Spleen (tissue), 11 donors: ENCODE measurements around the gene GAB2. TPM values are rescaled to one million over a fixed set of nuclear protein-coding genes. Genes with fewer than 3 reads are reported as not detected.

ENCODE experiments used
- DNase-seq: peaks from one replicate; pipeline ENCODE4 v3.0.0-alpha.2; 2020
- H3K27ac ChIP-seq, 8 donors: fragments of 200-600 bp; sonication (generic) in 7 of 8; 1 replicate in 4 of 8; 2 replicates in 4 of 8; pipeline versions ENCODE4 v1.5.0 to v1.8.0; 2016 to 2021; ENCODE audit warnings: inconsistent platforms in 4 of 8, mild to moderate bottlenecking in 4 of 8, moderate library complexity in 1 of 8
- H3K27me3 ChIP-seq, 7 donors: fragments of 200-600 bp; sonication (generic) in 6 of 7; replicated peaks in 1 of 7; 1 replicate in 4 of 7; 2 replicates in 3 of 7; pipeline versions ENCODE4 v1.5.0 to v1.8.0; 2016 to 2021; ENCODE audit warnings: inconsistent platforms in 3 of 7, mild to moderate bottlenecking in 1 of 7
- H3K36me3 ChIP-seq, 6 donors: fragments of 200-600 bp; sonication (generic) in 5 of 6; 1 replicate in 4 of 6; 2 replicates in 2 of 6; pipeline versions ENCODE4 v1.5.0 to v1.8.0; 2016 to 2021; ENCODE audit warnings: inconsistent platforms in 2 of 6
- H3K4me1 ChIP-seq, 6 donors: fragments of 200-600 bp; sonication (generic) in 5 of 6; 1 replicate in 3 of 6; 2 replicates in 3 of 6; pipeline versions ENCODE4 v1.5.0 to v1.8.0; 2016 to 2021; ENCODE audit warnings: inconsistent platforms in 3 of 6
- H3K4me3 ChIP-seq, 8 donors: fragments of 200-600 bp; sonication (generic) in 7 of 8; 1 replicate in 4 of 8; 2 replicates in 4 of 8; pipeline versions ENCODE4 v1.5.0 to v1.8.0; 2016 to 2021; ENCODE audit warnings: inconsistent platforms in 4 of 8, mild to moderate bottlenecking in 4 of 8, moderate library complexity in 2 of 8
- H3K9me3 ChIP-seq, 8 donors: fragments of 200-600 bp; sonication (generic) in 7 of 8; 1 replicate in 4 of 8; 2 replicates in 4 of 8; pipeline versions ENCODE4 v1.5.0 to v1.8.0; 2016 to 2021; ENCODE audit warnings: inconsistent platforms in 4 of 8
- POLR2A ChIP-seq, 3 donors: fragments of 450-650 bp; IDR thresholded peaks; one replicate each; pipeline ENCODE4 v1.5.1; 2017; ENCODE audit warnings: antibody characterized with exemption in 3 of 3, mild to moderate bottlenecking in 1 of 3
- POLR2AphosphoS5 ChIP-seq, 3 donors: sonication (generic); formaldehyde crosslinking; IDR thresholded peaks; one replicate each; pipeline ENCODE4 v1.5.1; 2017; ENCODE audit warnings: antibody characterized with exemption in 3 of 3
- WGBS, 5 donors: extraction: QIAGEN DNeasy Blood & Tissue Kit in 3 of 5; methylation state at CpG; one replicate each; pipeline versions ENCODE4 v1.1.5 to v1.1.7; 2013 to 2018; 5-methylcytosine and 5-hydroxymethylcytosine counted together
- intact Hi-C: fragments of 100-400 bp; cut with DNase I; formaldehyde crosslinking; loops from one replicate; pipeline ENCODE4 v1.15.0; 2023; ENCODE audit warnings: low total_unique reads
- polyA plus RNA-seq, 3 donors: library from polyadenylated mRNA; stranded (reverse); fragments of 200-250 nt; gene quantifications; one replicate each; pipeline ENCODE4 v1.2.1, GENCODE V29; 2013
- total RNA-seq, 7 donors: library from RNA; depleted of rRNA in 3 of 7; stranded (reverse); fragments of >200 nt in 3 of 7; fragmentation: NEBNext Ultra II Directional in 4 of 7; extraction: Animal tissue kit (Norgen Biotek cat#: 25700) in 4 of 7; gene quantifications; one replicate each; pipeline versions ENCODE4 v1.1.0 to v1.2.1, GENCODE V29; 2016 to 2021
- TF ChIP-seq, protein P1 (sequence below), 11 experiments: fragments of 200-600 bp in 7 of 11; fragments of 450-650 bp in 4 of 11; sonication (generic) in 4 of 11; IDR thresholded peaks in 8 of 11; conservative IDR thresholded peaks in 3 of 11; 1 replicate in 7 of 11; 2 replicates in 4 of 11; pipeline versions ENCODE4 v1.4.0 to v1.8.0; 2016 to 2021; ENCODE audit warnings: antibody characterized with exemption in 11 of 11, inconsistent platforms in 4 of 11, mild to moderate bottlenecking in 1 of 11
- donor health status: healthy with polysubstance abuse.
- donor health status: DM: no; HTN: no; CAD: no; lungs with moderate emphysema.
- donor health status: DM: no; HTN: no; CAD: no.
- donor health status: Bipolar disorder and iron deficiency.
- donor health status: healthy.
- donor health status: DM: no; HTN: no; CAD: no.
- donor health status: DM: yes; HTN: yes; CAD: no.

GAB2 gene
- total and polyA plus RNA-seq, 10 donors = 2.3 to 57.7 (median 47.0) TPM

DNA sequence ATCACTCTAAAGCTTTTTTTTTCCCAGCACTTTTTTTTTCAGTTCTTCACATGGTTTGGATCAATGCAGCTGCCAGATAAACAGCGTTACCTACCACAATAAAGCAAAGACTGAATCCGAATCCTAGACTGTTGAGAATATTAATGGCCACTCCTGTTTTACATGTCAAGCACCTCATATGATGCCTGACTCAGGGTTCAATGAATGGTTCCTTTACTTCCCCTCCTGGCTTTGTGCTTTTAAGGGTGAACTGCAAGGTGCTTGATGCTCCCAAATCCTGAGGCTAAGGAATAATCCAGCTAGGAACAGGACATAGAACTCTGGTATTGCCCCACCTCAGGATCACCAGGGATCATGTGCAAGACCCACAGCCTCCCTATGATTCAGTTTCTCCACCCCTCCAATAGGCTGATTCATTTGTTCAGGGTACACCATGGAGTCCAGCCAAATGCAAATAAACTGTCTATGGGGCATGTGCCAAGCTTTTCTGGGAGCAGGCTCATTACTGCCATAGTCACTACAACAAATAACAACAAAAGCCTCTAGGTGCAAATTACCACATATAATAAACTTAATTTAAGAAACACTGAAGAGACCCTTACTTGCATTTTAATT lies 104.3 kb downstream of the GAB2 start:
- Histone ChIP-seq H3K4me3 (peak overlapping the region in 1 of 8 donors; percentile 48), H3K27ac (peak overlapping the region in 5 of 8 donors; percentile 34 to 85 (median 78)), H3K36me3 (no peaks in the 10 kb centered on the region), H3K9me3 (no peaks in the 10 kb centered on the region), H3K4me1 (peaks cover 4 to 71% (median 40%) of the 10 kb centered on the region in 6 donors), H3K27me3 (no peaks in the 10 kb centered on the region)
- no peak for DNase-seq
- intact Hi-C loops = no loop called here
- TF ChIP-seq POLR2A (IDR thresholded peaks at IDR 0.05) (no peak), POLR2AphosphoS5 (IDR thresholded peaks at IDR 0.05) (no peak)
- TF ChIP-seq, protein P1, sequence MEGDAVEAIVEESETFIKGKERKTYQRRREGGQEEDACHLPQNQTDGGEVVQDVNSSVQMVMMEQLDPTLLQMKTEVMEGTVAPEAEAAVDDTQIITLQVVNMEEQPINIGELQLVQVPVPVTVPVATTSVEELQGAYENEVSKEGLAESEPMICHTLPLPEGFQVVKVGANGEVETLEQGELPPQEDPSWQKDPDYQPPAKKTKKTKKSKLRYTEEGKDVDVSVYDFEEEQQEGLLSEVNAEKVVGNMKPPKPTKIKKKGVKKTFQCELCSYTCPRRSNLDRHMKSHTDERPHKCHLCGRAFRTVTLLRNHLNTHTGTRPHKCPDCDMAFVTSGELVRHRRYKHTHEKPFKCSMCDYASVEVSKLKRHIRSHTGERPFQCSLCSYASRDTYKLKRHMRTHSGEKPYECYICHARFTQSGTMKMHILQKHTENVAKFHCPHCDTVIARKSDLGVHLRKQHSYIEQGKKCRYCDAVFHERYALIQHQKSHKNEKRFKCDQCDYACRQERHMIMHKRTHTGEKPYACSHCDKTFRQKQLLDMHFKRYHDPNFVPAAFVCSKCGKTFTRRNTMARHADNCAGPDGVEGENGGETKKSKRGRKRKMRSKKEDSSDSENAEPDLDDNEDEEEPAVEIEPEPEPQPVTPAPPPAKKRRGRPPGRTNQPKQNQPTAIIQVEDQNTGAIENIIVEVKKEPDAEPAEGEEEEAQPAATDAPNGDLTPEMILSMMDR (IDR thresholded peaks at IDR 0.05 in 8 of 11, conservative IDR thresholded peaks at IDR 0.05 in 3 of 11) = no peak
- WGBS, 5 donors = 95 to 100% (median 95%) methylated on average over 2 of the region's 2 CpGs

DNA sequence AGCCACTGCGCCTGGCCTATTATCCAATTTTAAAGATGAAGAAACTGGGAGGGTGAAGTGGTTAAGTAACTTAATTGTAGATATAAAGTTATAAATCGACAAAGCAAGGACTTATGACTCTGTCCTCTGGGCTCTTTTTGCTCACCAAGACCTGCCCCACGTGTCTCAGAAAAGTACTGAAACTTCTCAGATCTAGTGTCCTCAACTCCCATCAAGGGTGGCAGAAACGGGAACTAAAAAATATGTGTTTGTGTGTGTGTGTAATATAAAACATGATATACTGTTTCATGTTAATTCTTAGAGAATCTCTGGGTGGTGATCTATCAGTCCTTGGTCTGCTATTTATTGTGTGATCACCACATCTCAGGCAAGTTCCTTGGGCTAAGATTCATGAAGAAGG lies 104.9 kb downstream of the GAB2 start:
- intact Hi-C loops = no loop called here
- H3K27ac ChIP-seq = peak overlapping the region in 2 of 8 donors; percentile 83 to 85

DNA sequence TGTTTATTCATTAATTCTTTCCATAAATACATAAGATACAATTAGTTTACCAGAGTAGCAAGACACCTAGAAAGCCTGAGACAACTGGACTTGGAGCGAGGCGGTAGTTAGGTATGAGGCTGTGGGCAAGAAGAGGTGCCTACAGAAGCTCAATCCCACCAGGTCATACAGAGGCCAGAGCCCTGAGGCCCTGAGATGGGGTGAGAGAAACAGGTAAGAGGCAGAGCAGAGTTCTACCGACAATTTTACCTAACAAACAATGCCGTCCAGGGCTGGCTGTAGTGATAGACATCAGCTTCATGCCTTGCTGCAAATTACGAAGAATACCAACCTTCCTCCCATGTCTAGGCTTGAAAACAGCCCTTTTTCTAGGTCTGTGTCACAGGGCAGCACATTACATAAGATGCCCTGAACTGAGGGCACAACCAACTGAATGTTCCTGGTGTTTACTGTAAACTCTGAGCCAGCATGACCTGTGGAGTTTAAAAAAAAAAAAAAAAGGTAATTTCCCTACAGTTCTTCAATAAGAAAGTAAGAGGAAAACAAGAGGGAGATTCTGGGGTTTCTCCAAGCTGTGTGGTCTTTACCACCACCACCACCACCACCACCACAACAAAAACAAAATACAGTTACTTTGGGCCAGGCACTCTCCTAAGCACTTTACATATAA lies 105.8 kb downstream of the GAB2 start:
- no peak for DNase-seq
- TF ChIP-seq, protein P1 (IDR thresholded peaks at IDR 0.05 in 8 of 11, conservative IDR thresholded peaks at IDR 0.05 in 3 of 11) = no peak
- no peak for TF ChIP-seq POLR2AphosphoS5 (IDR thresholded peaks at IDR 0.05)
- no peak for TF ChIP-seq POLR2A (IDR thresholded peaks at IDR 0.05)
- Histone ChIP-seq H3K4me1 (peaks cover 4 to 64% (median 34%) of the 10 kb centered on the region in 6 donors), H3K27ac (peak overlapping the region in 2 of 8 donors; percentile 83 to 85), H3K4me3 (no peak overlapping the region), H3K9me3 (no peaks in the 10 kb centered on the region), H3K27me3 (no peaks in the 10 kb centered on the region), H3K36me3 (no peaks in the 10 kb centered on the region)
- WGBS, 5 donors = 87 to 92% (median 89%) methylated on average over 5 of the region's 5 CpGs
- intact Hi-C loops = no loop called here

More for the DNA sequence above, 104.9 kb downstream of the GAB2 start:
- Histone ChIP-seq H3K4me1 (peaks cover 4 to 65% (median 35%) of the 10 kb centered on the region in 6 donors), H3K36me3 (no peaks in the 10 kb centered on the region), H3K4me3 (no peak overlapping the region), H3K27me3 (no peaks in the 10 kb centered on the region), H3K9me3 (no peaks in the 10 kb centered on the region)
- TF ChIP-seq POLR2A (IDR thresholded peaks at IDR 0.05) (no peak), POLR2AphosphoS5 (IDR thresholded peaks at IDR 0.05) (no peak)
- TF ChIP-seq, protein P1 (IDR thresholded peaks at IDR 0.05 in 8 of 11, conservative IDR thresholded peaks at IDR 0.05 in 3 of 11) = no peak
- no peak for DNase-seq
- 59 to 73% (median 70%) methylated on average over 4 of the region's 4 CpGs for WGBS, 5 donors

DNA sequence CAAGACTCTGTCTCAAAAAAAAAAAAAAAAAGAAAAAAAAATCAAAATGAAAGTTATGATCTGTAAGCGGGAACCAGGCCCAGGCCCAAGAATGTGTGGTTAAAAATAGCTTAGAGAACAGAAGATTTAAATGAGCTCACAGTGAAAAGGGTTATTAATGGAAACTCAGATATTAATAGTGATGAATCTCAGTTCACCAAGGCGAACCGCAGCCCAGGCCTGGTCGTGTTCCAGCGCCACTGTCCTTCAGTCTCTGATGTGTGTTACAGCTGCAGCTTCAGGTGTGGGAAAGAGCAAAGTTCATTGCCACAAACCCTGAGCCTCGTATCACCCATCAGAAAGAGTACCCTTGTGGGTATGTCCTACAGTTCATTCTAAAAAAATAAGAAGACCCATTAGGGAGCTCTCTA lies 107.1 kb downstream of the GAB2 start:
- H3K27me3 ChIP-seq = no peaks in the 10 kb centered on the region
- no peak overlapping the region for H3K4me3 ChIP-seq
- H3K4me1 ChIP-seq = peaks cover 4 to 64% (median 34%) of the 10 kb centered on the region in 6 donors
- no peak for DNase-seq
- peak overlapping the region in 6 of 8 donors; percentile 24 to 58 (median 46) for H3K27ac ChIP-seq
- intact Hi-C loops = no loop called here
- peak in 2 of 3 donors; percentile 16 to 17 for TF ChIP-seq POLR2AphosphoS5 (IDR thresholded peaks at IDR 0.05)
- TF ChIP-seq POLR2A (IDR thresholded peaks at IDR 0.05) = no peak
- TF ChIP-seq, protein P1 (IDR thresholded peaks at IDR 0.05 in 8 of 11, conservative IDR thresholded peaks at IDR 0.05 in 3 of 11) = no peak
- H3K36me3 ChIP-seq = no peaks in the 10 kb centered on the region
- H3K9me3 ChIP-seq = no peaks in the 10 kb centered on the region
- 22 to 46% (median 31%) methylated on average over 6 of the region's 6 CpGs for WGBS, 5 donors
